HG02981 (cell line): Measurements from ENCODE around the gene E2F8.

Experiments used
- ATAC-seq: cut with Tn5 transposase; IDR thresholded peaks from one replicate; pipeline ENCODE4 v1.9.1; 2021; ENCODE audit warnings: mild to moderate bottlenecking, moderate library complexity; ENCODE audit not compliant: unreplicated experiment

The E2F8 gene

DNA sequence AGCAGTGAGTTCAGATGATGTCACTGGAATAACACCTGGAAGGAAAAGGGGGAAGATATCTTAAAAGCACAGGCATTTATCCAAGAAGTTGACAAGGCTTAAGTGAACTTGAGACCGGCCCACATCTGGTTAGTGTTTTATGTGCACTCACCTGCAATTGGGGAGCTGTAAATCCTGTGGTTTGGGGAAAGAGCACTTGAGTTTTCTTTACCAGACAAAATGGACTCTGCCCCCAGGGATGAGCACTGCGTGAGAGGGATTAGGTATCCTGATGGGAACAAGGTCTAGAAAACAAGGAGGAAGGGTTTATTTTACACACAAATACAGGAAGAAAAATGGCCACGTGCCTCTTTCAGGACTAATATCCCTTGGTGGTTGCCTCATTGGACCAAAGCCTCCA lies 15.2 kb downstream of the E2F8 start:
- no peak for ATAC-seq

DNA sequence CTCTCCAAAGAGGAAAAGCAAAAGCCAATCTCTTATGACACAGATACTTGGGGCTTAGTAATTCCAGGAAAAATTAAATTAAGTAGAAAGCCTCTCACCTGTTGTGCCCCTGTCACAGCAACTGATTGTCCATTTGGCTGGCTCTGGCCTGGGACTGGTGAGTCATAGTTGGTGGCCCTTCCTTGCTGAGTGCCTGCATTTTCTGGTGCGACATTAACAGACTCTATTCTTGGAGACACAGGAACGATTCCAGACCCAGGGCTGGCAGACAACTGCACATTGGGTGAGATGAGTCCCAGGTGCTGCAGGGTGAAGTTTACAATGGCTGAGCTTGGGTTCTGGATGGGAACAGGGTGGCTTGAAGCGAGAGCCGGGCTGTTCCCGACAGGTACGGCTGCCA lies 15.6 kb downstream of the E2F8 start:
- ATAC-seq: no peak

DNA sequence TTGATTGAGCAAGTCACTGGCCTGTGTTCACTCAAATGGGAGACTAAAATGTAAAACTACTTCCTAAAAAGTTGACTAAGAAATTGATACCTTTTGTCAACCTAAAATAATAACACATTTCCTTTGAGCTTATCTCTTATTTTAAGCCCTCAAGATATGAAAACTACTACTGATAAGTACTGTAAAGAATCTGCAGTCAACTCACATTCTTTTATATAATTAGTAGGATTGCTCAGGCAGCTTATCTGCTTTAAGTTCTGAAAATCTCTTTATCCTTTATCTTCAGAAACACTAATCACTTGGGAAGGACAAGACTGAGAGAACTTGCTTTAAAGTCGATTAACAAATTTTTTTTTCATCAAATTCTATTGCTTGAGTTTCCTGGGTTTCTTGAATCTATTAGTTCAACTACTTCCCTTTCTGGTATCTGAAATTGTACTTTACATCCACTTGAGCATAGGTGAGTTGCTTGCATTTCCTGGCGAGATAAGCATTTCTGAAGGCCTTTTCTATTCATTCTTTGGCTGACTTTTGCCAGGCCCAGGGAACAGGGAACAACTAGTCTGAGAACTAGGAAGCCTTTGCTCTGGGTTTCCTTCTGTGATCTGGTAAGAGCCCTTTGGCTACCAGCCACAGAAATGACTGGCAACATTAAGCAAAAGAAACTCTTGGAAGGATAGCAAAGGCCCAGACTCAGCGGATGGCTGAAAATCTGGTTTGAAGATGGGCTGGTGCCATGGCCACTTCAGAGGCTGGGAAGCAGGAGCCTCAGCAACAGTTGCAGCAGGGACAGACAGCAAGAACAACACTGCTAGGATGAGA lies 19.6 kb downstream of the E2F8 start:
- ATAC-seq: no peak

DNA sequence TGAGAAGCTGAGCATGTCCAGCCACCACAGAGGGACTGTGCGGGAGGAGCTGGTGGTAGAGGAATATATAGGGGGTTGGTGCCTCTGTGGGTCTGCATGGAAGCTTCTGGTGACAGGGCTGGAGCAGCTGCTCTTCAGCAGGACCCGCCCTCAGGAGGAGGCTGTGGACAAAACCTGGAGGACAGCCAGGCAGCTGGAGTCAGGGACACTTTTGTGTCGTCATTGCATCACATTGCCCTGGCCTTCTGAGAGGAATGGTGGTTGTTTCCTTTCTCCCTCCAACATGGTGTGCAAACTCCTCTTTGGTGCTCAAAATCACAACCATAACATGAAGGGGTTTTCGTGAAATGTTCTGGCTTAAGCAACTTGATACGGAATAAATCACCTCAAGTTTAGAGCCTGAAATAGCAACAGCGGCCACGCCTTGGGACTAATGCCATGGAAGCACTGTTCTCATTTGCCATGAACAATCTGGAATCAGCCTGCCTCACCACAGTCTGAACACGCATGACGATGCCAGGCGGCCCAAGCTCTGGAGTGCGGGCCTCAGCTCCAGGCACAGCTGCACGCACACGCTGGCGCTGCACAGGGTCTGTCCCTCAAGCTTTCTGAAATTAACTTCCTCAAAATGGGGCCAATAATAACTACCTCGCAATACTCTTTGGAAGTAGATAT lies 21.8 kb downstream of the E2F8 start:
- ATAC-seq: no peak

DNA sequence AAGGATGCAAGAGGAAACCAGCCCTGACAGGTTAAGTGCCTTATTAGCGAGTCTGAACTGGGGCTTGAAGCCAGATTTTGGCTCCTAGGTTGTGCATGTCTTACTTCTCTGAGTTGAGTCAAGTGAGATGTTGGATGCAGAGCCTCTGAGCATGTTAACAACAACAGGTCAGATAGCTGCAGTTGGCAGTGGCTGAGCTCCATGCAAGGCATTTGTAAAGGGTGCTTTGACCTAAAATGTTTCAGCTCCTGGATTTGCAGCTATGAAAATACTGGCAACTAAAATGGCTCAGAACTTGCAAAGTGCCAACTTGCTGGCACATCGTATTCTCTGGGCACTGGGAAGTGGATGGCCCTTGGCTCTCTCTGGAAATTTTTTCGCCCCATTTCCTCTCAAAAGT lies 22.5 kb downstream of the E2F8 start:
- no peak for ATAC-seq

DNA sequence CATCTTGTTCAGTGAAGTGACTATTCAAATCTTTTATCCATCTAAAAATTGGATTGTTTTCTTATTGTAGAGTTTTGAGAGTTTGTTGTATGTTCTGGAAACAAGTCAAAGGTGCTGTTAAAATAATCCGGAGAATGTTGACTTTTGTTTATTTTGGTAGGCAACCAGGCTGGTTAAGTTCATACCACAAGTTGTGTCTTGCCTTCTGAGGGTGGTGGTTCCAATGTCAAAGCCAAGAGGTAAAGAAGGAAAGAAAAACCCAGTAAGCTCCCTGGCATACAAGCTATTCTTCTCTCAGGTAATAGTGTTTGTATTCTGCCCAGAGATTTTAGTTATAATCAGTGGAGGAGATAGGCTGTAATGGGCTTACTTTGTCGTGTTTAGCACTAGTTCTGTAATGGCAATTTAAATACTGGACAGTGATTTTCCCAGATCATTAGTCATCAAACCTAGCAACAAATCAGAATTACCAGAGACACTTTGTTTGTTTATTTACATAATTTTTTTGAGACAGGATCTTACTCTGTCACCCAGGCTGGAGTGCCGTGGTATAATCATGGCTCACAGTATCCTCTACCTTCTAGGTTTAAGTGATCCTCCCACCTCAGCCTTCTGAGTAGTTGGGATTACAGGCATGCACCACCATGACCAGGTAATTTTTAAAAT lies 23.9 kb downstream of the E2F8 start:
- ATAC-seq: no peak

DNA sequence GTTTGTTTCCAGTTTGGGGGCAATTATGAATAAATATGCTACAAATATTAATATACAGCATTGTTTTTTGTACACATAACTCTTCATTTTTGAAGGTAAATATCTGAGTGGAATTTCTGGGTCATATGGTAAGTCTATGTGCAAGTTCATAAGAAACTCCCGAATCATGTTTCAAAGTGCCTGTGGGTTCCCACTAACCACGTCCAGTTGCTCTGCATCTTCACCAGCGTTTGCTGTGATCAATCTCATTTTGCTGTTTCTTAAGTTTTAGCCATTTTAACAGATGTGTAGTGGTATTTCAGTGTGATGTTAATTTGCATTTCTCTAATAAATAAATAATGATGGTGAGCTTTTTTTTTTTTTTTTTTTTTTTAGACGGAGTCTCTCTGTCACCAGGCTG lies 24.7 kb downstream of the E2F8 start:
- ATAC-seq: no peak

DNA sequence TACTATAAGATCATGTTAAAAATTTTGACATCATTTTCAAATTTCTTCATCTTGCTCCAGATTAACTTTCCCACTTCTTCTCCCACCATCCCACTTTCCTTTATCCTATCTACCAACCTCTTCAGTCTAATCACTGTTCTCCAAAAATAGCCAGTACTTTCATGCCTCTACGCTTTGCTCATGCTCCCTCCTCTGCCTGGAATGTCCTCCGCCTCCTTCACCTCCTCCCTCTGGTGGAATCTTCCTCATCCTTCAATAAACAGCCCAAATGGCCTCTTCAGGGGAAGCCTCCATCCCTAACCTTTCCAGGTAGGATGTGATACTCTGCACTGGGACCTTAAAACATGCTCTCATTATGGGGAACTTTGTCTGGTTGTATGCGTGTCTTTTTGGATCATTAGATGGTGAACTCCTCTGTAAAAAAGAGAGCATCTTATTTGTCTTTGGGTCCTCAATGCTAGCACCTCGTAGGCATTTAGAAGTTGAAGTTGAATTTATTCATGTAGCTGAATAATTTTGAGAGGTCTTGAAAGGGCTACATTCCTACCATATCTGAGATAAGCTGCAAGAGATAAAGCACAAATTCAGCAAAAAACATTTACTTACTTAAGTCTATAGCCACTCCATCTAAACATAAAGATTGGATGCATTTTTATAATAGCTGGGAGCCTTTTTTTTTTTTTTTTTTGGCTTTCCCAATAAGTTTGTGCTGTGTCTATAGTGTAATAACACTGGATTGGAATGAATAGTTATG lies 31.0 kb downstream of the E2F8 start:
- ATAC-seq: no peak

DNA sequence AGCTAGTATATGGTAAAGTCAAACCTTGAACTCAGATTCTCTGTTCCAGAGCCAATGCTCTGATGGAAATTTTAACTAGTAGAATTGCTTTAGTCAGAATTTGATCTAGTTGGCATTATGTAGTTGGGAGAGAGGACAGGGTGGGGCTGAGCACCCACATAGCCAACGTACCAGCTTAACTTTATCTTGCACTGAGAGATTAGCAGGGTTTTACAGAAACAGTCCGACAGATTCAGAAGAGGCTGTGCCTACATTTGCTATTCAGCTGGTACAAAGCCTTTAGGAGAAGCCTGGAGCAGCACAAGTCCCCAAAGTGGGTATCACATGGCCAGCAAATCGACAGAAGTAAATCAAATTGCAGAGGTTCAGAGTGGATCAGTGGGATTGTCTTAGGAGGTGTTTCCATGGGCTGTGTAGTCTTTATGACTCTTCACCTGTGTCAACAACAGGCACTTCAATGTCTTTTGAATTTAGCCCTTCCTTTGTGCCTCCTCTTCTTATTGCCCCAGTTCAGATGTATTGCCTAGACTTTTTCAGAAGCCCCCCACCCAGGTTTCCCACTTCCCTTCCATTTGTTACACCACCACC lies 31.7 kb downstream of the E2F8 start:
- ATAC-seq: no peak

DNA sequence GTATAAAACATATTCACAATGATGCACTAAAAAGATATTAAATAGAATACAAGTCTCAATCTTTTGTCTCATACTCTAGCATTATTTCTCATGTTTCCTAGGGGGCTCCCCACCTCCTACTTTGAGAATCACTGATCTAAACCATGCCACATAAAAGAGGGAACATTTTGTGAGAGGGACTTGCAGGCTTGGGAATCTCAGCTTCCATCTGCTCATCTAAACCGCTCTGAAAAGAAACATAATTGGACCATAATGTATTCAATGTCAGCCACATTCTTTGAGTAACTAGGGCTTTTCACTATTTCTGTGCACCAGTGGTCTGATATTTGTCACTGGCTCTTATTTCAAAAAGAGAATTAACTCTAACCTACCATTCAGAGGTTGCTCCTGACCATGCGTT lies 32.6 kb downstream of the E2F8 start:
- ATAC-seq: no peak

DNA sequence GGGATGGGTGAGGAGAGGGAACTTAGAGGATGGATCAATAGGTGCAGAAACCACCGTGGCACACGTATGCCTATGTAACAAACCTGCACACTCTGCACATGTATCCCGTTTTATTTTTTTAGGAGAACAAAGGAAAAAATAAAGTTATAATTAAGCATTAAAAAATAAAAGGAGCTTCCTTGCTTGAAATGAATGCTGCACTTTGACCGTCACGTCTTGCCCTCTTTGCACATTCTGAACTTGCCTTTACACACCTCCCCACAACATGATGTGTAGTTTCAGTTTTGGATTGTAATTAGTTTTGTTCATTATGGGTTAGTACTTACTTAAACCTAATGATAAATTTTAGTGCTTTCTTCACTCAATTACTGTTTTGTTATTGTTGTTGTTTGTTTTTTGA lies 35.9 kb downstream of the E2F8 start:
- no peak for ATAC-seq

DNA sequence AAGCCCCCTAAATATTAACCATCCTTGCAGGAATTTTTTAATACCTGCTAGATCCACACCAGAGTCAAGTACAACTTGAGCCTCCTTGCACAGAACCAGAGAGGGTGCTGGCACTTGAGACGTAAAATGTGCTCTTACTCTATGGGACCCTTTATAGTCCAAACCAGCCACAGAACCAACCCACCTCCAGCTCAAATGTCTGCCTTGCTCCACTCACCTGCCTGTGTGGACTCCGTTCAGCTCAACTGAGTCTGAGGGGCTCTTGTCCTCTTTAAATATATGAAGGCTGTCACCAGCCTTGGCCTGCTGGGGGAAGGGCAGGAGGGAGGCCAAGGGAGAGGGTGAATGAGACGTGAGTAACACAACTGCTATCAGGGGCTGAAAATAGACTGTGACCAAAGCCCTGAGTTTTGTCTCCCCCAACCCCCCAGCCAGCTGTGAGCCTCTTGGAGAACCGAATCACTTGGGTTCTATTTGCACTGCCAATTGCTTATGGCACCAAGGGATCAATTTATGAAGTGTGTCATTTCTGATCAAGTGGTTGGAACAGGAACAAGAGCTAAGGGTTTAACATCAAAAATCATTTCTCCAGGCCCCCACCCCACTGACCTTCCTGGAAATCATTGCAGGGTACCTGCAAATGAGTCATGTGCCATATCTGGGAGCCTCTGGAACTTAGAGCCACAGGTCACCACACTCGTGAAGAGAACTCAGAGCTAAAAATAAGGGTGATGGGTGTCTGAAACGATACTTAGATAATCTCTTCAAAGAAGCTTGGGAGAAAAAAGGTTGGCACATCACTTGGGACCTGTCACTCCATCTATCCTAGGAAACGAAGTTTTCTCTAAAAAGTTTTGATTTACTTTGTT lies 38.8 kb downstream of the E2F8 start, which contains the start of gene CSRP3:
TSS of gene CSRP3 (minus strand) at position 247 of the 869 bp plus-strand sequence. CDS start 9,535 bp downstream, outside the sequence.
- ATAC-seq: no peak

DNA sequence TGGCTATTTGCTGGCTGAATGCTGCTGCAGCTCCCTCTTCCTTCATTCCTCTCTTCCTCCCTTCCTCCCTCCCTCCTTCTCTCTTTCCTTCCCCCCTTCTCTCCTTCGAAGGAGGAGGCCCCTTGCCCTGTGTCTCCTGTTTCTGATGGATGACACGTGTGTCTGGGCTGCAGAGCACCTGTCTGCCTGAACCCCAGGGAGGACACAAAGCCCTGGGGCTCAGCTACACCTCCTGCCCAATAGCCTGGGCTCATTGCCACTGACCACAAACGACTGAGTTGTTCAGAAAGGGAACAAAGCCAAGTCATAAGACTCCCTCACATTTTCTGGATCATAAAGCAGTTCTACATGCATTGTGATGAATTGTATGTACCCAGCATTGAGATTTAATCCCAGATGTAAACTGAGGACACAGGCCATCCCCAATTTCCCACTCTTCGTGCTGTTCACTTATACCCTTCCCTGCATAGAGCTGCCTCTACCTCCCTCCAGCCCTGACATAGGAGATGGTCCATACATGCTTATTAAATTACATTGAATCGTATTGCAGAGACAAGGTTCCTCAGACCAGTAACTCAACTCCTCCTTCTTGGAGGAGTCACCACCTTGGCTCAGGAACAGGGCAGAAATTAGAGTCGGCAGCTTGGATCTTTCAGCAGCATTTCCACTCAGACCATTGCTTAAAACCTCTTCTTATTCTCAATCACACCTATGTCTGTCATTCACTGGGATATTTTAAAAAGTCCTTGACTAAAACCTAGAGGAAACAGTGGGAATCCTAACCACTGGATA lies 40.1 kb downstream of the E2F8 start:
- ATAC-seq: no peak

DNA sequence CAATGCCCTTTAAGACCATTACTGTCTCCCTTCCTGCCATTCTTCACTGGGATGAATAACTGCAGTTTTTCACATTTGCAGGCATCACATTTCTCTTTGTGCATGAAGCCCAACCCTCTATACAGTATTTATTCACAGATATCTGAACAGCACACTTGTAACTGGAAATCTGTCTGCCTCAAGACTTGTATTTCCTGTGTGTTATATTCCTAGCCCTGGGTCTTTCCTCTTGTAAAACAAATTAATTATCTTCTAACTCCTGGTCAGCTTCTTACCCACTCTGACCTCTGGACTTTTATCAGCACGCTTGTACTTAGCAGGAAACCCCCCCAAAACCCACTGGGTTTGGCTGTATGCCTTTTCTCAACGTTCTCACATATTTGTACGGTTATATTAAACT lies 41.0 kb downstream of the E2F8 start:
- no peak for ATAC-seq

DNA sequence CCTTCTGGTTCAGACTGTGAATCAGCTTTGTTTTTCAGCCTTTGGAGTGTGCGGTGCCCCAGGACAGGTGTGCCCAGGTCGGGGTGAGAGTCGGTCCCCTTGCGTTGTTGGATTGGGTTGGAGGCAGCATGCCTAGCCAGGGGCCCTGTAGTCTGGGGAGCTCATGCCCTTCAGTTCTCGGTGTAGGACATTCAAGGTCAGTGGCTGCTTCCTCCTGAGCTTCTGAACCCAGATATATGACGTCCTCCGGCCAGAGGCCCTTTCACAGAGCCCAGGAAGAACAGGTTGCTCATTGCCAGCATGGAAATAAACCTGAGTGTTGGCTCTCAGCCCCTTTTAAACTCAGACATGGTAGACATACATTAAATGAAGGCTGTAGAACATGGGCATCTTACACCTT lies 41.7 kb downstream of the E2F8 start:
- no peak for ATAC-seq

DNA sequence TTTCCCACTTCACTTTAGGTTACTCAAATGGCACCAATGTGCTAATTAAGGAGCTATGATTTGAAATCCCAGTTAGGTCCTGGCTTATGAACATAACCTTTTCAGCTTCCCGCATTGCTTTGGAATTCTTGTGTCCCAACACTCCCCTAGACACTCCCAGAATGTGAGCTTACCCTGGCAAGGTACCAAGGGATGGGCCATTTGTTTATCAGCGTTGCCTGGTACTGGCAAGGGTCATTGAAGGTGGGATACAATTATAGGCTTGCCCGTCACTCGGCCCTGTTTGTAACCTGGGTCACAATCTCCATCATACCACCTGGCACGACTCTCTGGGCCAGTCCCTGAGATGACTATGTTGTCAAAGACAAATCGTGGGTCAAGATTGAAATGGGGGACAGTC lies 44.3 kb downstream of the E2F8 start:
- no peak for ATAC-seq

DNA sequence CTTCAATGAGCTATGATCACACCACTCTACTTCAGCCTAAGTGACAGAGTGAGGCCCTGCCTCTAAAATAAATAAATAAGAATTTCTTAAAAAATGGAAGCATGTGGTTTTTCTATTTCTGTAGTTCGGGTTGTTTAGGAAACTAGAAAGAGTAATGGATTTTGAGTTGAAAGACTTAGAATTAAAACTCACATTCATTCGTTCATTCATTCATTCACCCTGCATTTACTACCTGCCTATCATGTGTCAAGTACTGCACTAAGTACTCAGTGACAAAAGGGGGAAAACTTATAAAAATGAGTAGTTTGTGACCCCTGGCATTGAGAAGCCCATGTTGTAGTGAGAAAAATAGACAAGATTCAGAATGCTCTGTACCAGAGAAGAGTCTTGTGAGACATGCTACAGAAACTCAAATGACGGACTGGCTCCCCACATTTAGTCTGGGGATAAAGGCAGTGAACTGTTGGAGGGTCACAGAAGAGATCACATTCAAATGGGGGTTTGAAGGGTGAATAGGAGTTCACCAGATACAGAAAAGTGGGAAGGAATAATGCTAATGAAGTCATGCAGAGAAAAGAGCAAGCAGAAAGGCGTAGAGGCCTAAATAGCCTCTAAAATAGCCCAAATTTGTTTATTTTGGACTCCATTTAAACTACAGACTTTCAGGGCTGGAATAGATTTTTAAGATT lies 46.0 kb downstream of the E2F8 start:
- ATAC-seq: no peak

DNA sequence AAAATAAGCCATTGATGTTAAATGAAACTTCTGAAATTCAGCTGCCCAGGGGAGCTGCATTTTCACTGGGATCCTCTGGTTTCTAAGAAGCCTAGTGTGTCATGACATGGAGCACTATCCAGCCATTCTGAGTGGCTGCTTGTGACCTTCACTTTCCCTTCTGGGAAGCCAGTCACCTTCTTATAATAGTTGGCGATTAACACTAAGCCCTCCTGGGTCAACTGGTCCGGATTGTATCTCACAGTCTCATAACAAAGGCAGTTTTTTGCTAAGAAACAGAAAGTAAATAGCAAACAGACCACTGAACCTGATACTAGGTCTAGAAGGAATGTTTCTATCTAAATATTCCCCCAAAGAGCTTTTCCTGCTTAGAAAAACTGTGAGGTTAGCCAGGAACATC lies 46.8 kb downstream of the E2F8 start:
- ATAC-seq: no peak
